Activated T-cell treated with anti-CD3 and anti-CD28 coated beads, Interleukin-2, amount 50 U/mL, for 4 hours (primary cell): ENCODE measurements around the gene CYTH3. TPM values are rescaled to one million over a fixed set of nuclear protein-coding genes. Genes with fewer than 3 reads are reported as not detected.
"Not testable (repeated sequence)": the region's sequence is repeated elsewhere in the genome, so short reads cannot be mapped to it uniquely, and the experiment has no call there.

Experiments
- ATAC-seq, 2 donors: fragments of 200-7000 bp; cut with Tn5 transposase; one replicate each; pipeline ENCODE4 v1.10.0; 2021
- DNase-seq: peaks from one replicate; pipeline ENCODE4 v3.0.0-alpha.2; 2020
- H3K27me3 Mint-ChIP-seq: one replicate; pipeline ENCODE4 v1.8.0; 2021; ENCODE audit warnings: low read depth, mixed read lengths
- H3K36me3 Mint-ChIP-seq: one replicate; pipeline ENCODE4 v1.8.0; 2022; ENCODE audit warnings: mixed read lengths; ENCODE audit not compliant: insufficient read depth
- H3K4me1 Mint-ChIP-seq: one replicate; pipeline ENCODE4 v1.8.0; 2021; ENCODE audit warnings: low read depth, mixed read lengths
- H3K4me3 Mint-ChIP-seq: one replicate; pipeline ENCODE4 v1.8.0; 2021; ENCODE audit warnings: mild to moderate bottlenecking, moderate library complexity, mixed read lengths
- H3K9me3 Mint-ChIP-seq: one replicate; pipeline ENCODE4 v1.8.0; 2021; ENCODE audit warnings: mixed read lengths
- total RNA-seq, 3 donors: library from RNA; stranded (reverse); gene quantifications; one replicate each; pipeline ENCODE4 v1.2.1, GENCODE V29; 2021

The CYTH3 gene
- total RNA-seq, 3 donors from 2014 or later = 3.6 to 9.9 (median 4.6) TPM

- H3K27me3 Mint-ChIP-seq = no peaks in the 10 kb centered on the region
- H3K9me3 Mint-ChIP-seq = no peaks in the 10 kb centered on the region
- H3K4me3 Mint-ChIP-seq = no peak overlapping the region
- no peak for ATAC-seq
- DNase-seq = no peak
- no peaks in the 10 kb centered on the region for H3K4me1 Mint-ChIP-seq
- H3K36me3 Mint-ChIP-seq = peaks cover 23% of the 10 kb centered on the region
Measured at GRCh38 chr7:6161463-6162330, 110.7 kb downstream of the CYTH3 start.

DNA sequence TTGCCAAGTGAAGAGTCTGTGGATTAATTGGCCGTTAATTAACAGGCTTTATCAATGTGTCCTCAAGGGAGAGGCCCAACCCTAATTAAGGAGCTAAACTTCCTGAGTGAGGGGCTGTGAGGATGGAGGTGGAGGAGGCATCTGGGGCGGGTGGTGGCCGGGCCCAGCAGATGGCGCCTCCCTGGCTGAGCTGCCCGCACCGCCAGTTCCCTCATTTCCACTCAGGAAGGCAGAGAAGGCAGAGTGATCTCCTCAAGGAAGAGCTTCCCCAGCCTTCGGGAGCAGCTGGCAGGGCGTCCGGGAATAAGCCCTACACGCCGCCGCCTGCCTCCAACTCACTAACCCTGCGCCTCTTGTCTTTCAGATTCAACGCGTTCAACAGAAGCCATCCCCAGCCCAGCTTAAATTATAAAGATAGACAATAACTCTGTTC is 112.2 kb downstream of the CYTH3 start:
- no peaks in the 10 kb centered on the region for H3K9me3 Mint-ChIP-seq
- peaks cover 36% of the 10 kb centered on the region for H3K36me3 Mint-ChIP-seq
- H3K27me3 Mint-ChIP-seq = no peaks in the 10 kb centered on the region
- DNase-seq (no peak), ATAC-seq (no peak)
- H3K4me3 Mint-ChIP-seq = no peak overlapping the region
- H3K4me1 Mint-ChIP-seq = no peaks in the 10 kb centered on the region

DNA sequence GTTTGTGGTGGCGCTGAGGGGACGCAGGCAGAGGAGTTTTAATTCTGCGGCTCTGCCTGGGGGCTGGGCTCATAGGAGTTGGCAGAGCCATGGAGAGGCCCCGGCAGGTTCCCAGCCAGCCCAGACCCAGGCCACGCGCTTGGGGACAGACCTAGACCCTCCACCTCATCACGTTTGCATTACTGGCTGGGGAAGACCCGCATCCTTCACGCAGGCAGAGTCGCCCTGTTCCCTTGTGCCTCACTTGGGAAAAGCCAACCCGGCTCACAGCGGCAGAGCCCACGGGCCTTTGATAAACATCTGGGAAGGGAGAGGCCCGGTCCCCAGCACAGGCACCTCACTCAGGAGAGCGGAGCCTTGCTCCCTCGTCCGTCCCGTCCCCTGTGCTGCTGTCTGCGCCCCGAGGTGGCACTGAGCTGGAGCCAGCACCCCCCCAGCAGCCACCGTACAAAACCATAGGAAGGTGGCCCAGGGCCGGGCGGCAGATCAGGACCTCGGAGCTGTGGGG is 112.8 kb downstream of the CYTH3 start:
- Mint-ChIP-seq H3K36me3 (peaks cover 39% of the 10 kb centered on the region), H3K4me3 (no peak overlapping the region), H3K4me1 (no peaks in the 10 kb centered on the region), H3K9me3 (no peaks in the 10 kb centered on the region), H3K27me3 (no peaks in the 10 kb centered on the region)
- DNase-seq = no peak
- ATAC-seq = no peak

- Mint-ChIP-seq H3K36me3 (peaks cover 39% of the 10 kb centered on the region), H3K4me3 (no peak overlapping the region), H3K9me3 (no peaks in the 10 kb centered on the region), H3K4me1 (no peaks in the 10 kb centered on the region), H3K27me3 (no peaks in the 10 kb centered on the region)
- DNase-seq = no peak
- no peak for ATAC-seq
Measured at GRCh38 chr7:6159097-6159483, 113.3 kb downstream of the CYTH3 start.

GRCh38 chr7:6158424-6159096 is 113.9 kb downstream of the CYTH3 start:
- no peaks in the 10 kb centered on the region for H3K4me1 Mint-ChIP-seq
- no peaks in the 10 kb centered on the region for H3K9me3 Mint-ChIP-seq
- no peak overlapping the region for H3K4me3 Mint-ChIP-seq
- no peak for ATAC-seq
- DNase-seq = no peak
- H3K27me3 Mint-ChIP-seq = no peaks in the 10 kb centered on the region
- H3K36me3 Mint-ChIP-seq = peaks cover 39% of the 10 kb centered on the region

DNA sequence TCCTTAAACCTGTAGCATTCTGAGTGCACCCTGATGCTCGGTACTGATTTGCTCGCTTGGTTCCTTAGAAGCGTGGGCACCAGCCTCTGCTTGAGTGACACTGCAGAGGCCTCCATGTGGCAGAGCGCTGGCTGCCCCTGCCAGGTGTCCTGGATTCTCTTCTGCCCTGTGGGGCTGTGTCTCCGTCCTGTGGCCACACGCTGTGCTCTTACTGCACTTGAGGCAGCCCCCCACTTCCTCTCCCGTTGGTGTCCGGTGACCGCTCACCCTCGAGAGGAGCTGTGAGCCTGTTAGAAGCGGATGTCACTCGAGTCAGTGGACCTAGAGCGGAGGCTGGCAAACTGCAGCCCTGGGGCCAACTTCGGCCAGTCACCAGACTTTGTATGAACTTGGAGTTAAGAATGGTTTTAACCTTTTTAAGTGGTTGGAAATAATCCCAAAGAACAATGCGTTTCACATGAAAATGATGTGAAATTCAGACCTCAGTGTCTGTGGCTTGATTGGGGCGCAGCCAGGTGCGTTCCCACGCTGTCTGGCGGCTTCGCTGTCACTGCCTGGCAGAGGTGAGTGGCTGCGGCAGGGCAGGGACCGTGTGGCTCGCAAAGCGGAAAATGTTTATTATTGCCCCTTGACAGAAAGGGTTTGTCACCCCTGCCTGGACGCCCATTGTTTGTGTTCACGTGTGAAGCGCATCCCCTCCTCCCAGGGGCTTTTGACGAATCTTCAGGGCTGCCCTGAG is 114.6 kb downstream of the CYTH3 start:
- DNase-seq (no peak), ATAC-seq (no peak)
- H3K27me3 Mint-ChIP-seq = no peaks in the 10 kb centered on the region
- H3K4me1 Mint-ChIP-seq = no peaks in the 10 kb centered on the region
- H3K9me3 Mint-ChIP-seq = no peaks in the 10 kb centered on the region
- peaks cover 45% of the 10 kb centered on the region for H3K36me3 Mint-ChIP-seq
- no peak overlapping the region for H3K4me3 Mint-ChIP-seq

DNA sequence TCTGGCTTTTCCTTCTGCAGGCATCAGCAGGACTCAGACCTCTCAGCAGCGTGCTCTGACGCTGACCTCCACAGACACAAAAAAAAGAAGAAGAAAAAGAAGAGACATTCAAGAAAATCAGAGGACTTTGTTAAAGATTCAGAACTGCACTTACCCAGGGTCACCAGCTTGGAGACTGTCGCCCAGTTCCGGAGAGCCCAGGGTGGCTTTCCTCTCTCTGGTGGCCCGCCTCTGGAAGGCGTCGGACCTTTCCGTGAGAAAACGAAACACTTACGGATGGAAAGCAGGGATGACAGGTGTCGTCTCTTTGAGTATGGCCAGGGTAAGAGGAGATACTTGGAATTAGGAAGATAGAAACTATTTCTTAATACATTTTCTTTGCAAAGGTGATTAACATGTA is 115.7 kb downstream of the CYTH3 start:
- H3K36me3 Mint-ChIP-seq = peaks cover 54% of the 10 kb centered on the region
- DNase-seq = no peak
- H3K27me3 Mint-ChIP-seq = no peaks in the 10 kb centered on the region
- ATAC-seq = no peak
- H3K4me1 Mint-ChIP-seq = no peaks in the 10 kb centered on the region
- H3K9me3 Mint-ChIP-seq = no peaks in the 10 kb centered on the region
- H3K4me3 Mint-ChIP-seq = no peak overlapping the region

GRCh38 chr7:6155596-6155995 is 116.8 kb downstream of the CYTH3 start:
- Mint-ChIP-seq H3K4me1 (no peaks in the 10 kb centered on the region), H3K36me3 (peaks cover 56% of the 10 kb centered on the region), H3K9me3 (no peaks in the 10 kb centered on the region), H3K4me3 (no peak overlapping the region), H3K27me3 (no peaks in the 10 kb centered on the region)
- ATAC-seq (no peak), DNase-seq (no peak)

GRCh38 chr7:6154542-6155404 is 117.7 kb downstream of the CYTH3 start:
- Mint-ChIP-seq H3K36me3 (peaks cover 56% of the 10 kb centered on the region), H3K27me3 (no peaks in the 10 kb centered on the region), H3K4me3 (no peak overlapping the region), H3K4me1 (no peaks in the 10 kb centered on the region), H3K9me3 (no peaks in the 10 kb centered on the region)
- ATAC-seq = no peak
- no peak for DNase-seq

DNA sequence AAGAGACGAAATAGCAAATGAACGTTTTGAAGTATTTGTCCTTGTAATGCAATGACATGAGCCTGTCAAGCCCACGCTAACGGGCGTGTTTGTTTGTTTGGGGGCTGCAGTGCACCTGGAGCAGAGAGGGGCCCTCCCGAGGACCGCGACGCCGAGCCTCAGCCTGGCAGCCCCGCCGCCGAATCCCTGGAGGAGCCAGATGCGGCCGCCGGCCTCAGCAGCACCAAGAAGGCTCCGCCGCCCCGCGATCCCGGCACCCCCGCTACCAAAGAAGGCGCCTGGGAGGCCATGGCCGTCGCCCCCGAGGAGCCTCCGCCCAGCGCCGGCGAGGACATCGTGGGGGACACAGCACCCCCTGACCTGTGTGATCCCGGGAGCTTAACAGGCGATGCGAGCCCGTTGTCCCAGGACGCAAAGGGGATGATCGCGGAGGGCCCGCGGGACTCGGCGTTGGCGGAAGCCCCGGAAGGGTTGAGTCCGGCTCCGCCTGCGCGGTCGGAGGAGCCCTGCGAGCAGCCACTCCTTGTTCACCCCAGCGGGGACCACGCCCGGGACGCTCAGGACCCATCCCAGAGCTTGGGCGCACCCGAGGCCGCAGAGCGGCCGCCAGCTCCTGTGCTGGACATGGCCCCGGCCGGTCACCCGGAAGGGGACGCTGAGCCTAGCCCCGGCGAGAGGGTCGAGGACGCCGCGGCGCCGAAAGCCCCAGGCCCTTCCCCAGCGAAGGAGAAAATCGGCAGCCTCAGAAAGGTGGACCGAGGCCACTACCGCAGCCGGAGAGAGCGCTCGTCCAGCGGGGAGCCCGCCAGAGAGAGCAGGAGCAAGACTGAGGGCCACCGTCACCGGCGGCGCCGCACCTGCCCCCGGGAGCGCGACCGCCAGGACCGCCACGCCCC is 118.5 kb downstream of the CYTH3 start:
- Mint-ChIP-seq H3K36me3 (peaks cover 57% of the 10 kb centered on the region), H3K27me3 (no peaks in the 10 kb centered on the region), H3K4me1 (no peaks in the 10 kb centered on the region), H3K4me3 (no peak overlapping the region), H3K9me3 (no peaks in the 10 kb centered on the region)
- DNase-seq (no peak), ATAC-seq (no peak)

DNA sequence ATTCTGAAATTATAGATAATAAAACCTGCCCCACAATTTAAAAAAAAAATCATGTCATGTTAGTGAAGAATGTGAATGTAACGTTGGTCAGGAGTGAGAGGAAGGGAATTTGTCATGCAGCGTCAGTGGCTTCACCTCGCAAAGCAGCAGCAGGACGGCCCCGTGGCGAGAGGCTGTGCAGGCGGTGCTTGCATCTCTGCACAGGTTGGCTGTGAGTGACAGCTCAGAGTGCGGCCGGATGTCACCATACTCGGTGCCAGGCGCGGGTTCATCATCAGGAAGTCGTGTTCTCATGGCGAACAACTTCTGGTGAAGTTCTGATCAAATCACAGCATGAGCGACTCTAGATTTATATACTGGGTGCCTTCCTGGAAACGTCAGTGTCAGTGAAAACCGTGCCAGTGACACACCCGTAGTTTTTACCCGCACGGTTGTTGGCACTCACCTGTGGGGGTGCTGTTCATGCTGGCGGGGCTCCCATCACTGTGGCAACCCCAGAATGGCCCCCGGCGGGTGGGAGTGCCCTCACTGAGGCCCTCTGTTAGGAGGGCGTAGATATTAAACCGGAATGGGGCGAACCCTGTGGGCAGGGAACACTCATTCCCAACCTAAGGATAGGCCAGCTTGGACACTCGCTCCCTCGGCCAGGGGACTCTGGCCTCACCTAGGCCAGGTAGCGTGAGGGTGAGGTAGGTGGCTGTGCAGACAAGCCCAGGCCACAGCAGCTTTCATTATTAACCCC is 120.3 kb downstream of the CYTH3 start:
- Mint-ChIP-seq H3K27me3 (no peaks in the 10 kb centered on the region), H3K36me3 (peaks cover 63% of the 10 kb centered on the region), H3K9me3 (no peaks in the 10 kb centered on the region), H3K4me1 (no peaks in the 10 kb centered on the region), H3K4me3 (no peak overlapping the region)
- DNase-seq (no peak), ATAC-seq (no peak)

DNA sequence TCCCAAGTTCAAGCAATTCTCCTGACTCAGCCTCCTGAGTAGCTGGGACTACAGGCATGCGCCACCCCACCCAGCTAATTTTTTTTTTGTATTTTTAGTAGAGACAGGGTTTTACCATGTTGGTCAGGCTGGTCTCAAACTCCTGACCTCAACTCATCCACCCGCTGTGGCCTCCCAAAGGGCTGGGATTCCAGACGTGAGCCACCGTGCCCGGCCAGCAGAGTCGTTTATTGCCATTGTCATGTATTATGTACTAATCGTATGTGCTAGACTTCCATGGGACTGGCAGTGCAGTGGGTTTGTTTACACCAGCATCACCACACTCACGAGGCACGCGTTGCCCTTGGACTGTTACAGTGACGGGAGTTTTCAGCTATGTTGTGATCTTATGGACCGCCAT is 120.9 kb downstream of the CYTH3 start:
- H3K4me1 Mint-ChIP-seq, H3K27me3 Mint-ChIP-seq, H3K9me3 Mint-ChIP-seq, ATAC-seq, DNase-seq, H3K4me3 Mint-ChIP-seq: not testable (repeated sequence)
- peaks cover 61% of the 10 kb centered on the region for H3K36me3 Mint-ChIP-seq
